GM19351 (cell line): ENCODE results near the gene USP32.
"Not testable (repeated sequence)": the region's sequence is repeated elsewhere in the genome, so short reads cannot be mapped to it uniquely, and the experiment has no call there.

Source experiments
- ATAC-seq: cut with Tn5 transposase; IDR thresholded peaks from one replicate; pipeline ENCODE4 v1.9.1; 2021; ENCODE audit warnings: mild to moderate bottlenecking, moderate library complexity; ENCODE audit not compliant: unreplicated experiment

Gene USP32

GRCh38 chr17:60372790-60373483 lies 19.0 kb downstream of the USP32 start:
- ATAC-seq, result no peak

- no peak for ATAC-seq
Measured at GRCh38 chr17:60371818-60372510, 20.0 kb downstream of the USP32 start.

GRCh38 chr17:60371416-60371815 lies 20.5 kb downstream of the USP32 start:
- ATAC-seq, result no peak

GRCh38 chr17:60369727-60370126 lies 22.2 kb downstream of the USP32 start:
- no peak for ATAC-seq

- no peak for ATAC-seq
Measured at GRCh38 chr17:60363700-60364405, 28.1 kb downstream of the USP32 start.

- no peak for ATAC-seq
Measured at GRCh38 chr17:60362329-60362728, 29.6 kb downstream of the USP32 start.

GRCh38 chr17:60361889-60362288 lies 30.0 kb downstream of the USP32 start:
- no peak for ATAC-seq

GRCh38 chr17:60359415-60359814 lies 32.5 kb downstream of the USP32 start:
- no peak for ATAC-seq

- ATAC-seq, result no peak
Measured at GRCh38 chr17:60358606-60359225, 33.2 kb downstream of the USP32 start.

- ATAC-seq, result no peak
Measured at GRCh38 chr17:60356940-60357339, 35.0 kb downstream of the USP32 start.

GRCh38 chr17:60355663-60356594 lies 36.0 kb downstream of the USP32 start:
- ATAC-seq, result no peak

- ATAC-seq, result no peak
Measured at GRCh38 chr17:60354223-60354622, 37.7 kb downstream of the USP32 start.

- ATAC-seq, result no peak
Measured at GRCh38 chr17:60353773-60354172, 38.2 kb downstream of the USP32 start.

- ATAC-seq, result no peak
Measured at GRCh38 chr17:60352569-60352968, 39.4 kb downstream of the USP32 start.

- ATAC-seq, result no peak
Measured at GRCh38 chr17:60352071-60352470, 39.9 kb downstream of the USP32 start.

- ATAC-seq, result no peak
Measured at GRCh38 chr17:60351012-60351695, 40.8 kb downstream of the USP32 start.

GRCh38 chr17:60348616-60349015 lies 43.3 kb downstream of the USP32 start:
- no peak for ATAC-seq

- no peak for ATAC-seq
Measured at GRCh38 chr17:60345233-60345632, 46.7 kb downstream of the USP32 start.

GRCh38 chr17:60342492-60342891 lies 49.4 kb downstream of the USP32 start:
- not testable (repeated sequence) for ATAC-seq

GRCh38 chr17:60335289-60335688 lies 56.6 kb downstream of the USP32 start:
- ATAC-seq, result no peak
